Gastrocnemius medialis (tissue), 4 donors: ENCODE results near the gene NDNF. TPM values are rescaled to one million over a fixed set of nuclear protein-coding genes. Genes with fewer than 3 reads are reported as not detected.

Source experiments
- ATAC-seq, 2 donors: fragments of 150-250 bp; one replicate each; pipeline ENCODE4 v1.9.1; 2016
- DNase-seq, 2 donors: peaks; one replicate each; pipeline ENCODE4 v3.0.0-alpha.2; 2019
- H3K27ac ChIP-seq, 4 donors: fragments of 200-600 bp; sonication (generic); 1 replicate in 1 of 4; 2 replicates in 3 of 4; pipeline ENCODE4 v1.5.1; 2016 to 2018; ENCODE audit warnings: mild to moderate bottlenecking in 2 of 4, moderate library complexity in 1 of 4
- H3K27me3 ChIP-seq, 3 donors: fragments of 200-600 bp; sonication (generic) in 2 of 3; 1 replicate in 1 of 3; 2 replicates in 2 of 3; pipeline versions ENCODE4 v1.5.1 to v1.6.0; 2016 to 2019; ENCODE audit warnings: mild to moderate bottlenecking in 1 of 3, moderate library complexity in 1 of 3
- H3K36me3 ChIP-seq, 2 donors: fragments of 200-600 bp; sonication (generic) in 1 of 2; one replicate each; pipeline ENCODE4 v1.5.1; 2017 to 2018
- H3K4me1 ChIP-seq, 2 donors: fragments of 200-600 bp; sonication (generic) in 1 of 2; one replicate each; pipeline ENCODE4 v1.5.1; 2016 to 2017; ENCODE audit warnings: mild to moderate bottlenecking in 2 of 2
- H3K4me3 ChIP-seq, 4 donors: fragments of 200-600 bp; sonication (generic) in 3 of 4; 1 replicate in 1 of 4; 2 replicates in 3 of 4; pipeline ENCODE4 v1.5.1; 2016 to 2019; ENCODE audit warnings: mild to moderate bottlenecking in 2 of 4
- H3K9me3 ChIP-seq, 3 donors: fragments of 200-600 bp; sonication (generic) in 2 of 3; 1 replicate in 1 of 3; 2 replicates in 2 of 3; pipeline ENCODE4 v1.5.1; 2016 to 2019
- POLR2A ChIP-seq, 2 donors: fragments of 450-650 bp; IDR thresholded peaks; one replicate each; pipeline ENCODE4 v1.6.1; 2017; ENCODE audit warnings: antibody characterized with exemption in 2 of 2, mild to moderate bottlenecking in 2 of 2, moderate library complexity in 2 of 2
- in situ Hi-C, 4 donors: fragments of 200-750 bp; cut with MboI; loops; one replicate each; pipeline versions ENCODE4 v1.15.0 to v1.8.0; 2017; ENCODE audit warnings: low sequenced_read_pairs in 4 of 4
- intact Hi-C: fragments of 100-400 bp; cut with DNase I; formaldehyde crosslinking; loops from one replicate; pipeline ENCODE4 v1.15.1; 2023; ENCODE audit warnings: low total_unique reads
- total RNA-seq, 4 donors: library from RNA; depleted of rRNA; stranded (reverse); fragments of >200 nt; gene quantifications; one replicate each; pipeline versions ENCODE4 v1.1.0 to v1.2.3, GENCODE V29; 2016
- TF ChIP-seq, protein P1 (sequence below), 5 experiments: fragments of 450-650 bp in 3 of 5; fragments of 200-600 bp in 2 of 5; sonication (generic) in 2 of 5; IDR thresholded peaks in 4 of 5; conservative IDR thresholded peaks in 1 of 5; 1 replicate in 4 of 5; 2 replicates in 1 of 5; pipeline ENCODE4 v1.5.1; 2016 to 2019; ENCODE audit warnings: antibody characterized with exemption in 5 of 5, mild to moderate bottlenecking in 3 of 5, moderate library complexity in 3 of 5

NDNF gene
- total RNA-seq, 4 donors from 2014 or later: 2.6 to 8.1 (median 4.5) TPM

DNA sequence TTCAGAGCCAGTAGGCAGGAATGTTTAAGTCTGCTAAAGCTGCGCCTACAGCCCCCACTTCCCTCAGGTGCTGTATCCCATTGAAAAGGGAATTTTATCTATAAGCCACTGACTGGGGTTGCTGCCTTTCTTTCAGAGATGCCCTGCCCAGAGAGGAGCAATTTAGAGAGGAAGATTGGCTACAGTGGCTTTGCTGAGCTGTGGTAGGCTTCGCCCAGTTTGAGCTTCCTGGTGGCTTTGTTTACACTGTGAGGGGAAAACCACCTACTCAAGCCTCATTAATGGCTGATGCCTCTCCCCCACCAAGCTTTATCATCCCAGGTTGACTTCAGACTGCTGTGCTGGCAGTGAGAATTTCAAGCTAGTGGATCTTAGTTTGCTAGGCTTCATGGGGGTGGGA lies 82.1 kb downstream of the NDNF start:
- ATAC-seq: no peak
- H3K36me3 ChIP-seq: no peaks in the 10 kb centered on the region
- H3K4me3 ChIP-seq: no peak overlapping the region
- no peaks in the 10 kb centered on the region for H3K9me3 ChIP-seq
- in situ Hi-C loops: no loop called here
- TF ChIP-seq POLR2A (IDR thresholded peaks at IDR 0.05): no peak
- TF ChIP-seq, protein P1, sequence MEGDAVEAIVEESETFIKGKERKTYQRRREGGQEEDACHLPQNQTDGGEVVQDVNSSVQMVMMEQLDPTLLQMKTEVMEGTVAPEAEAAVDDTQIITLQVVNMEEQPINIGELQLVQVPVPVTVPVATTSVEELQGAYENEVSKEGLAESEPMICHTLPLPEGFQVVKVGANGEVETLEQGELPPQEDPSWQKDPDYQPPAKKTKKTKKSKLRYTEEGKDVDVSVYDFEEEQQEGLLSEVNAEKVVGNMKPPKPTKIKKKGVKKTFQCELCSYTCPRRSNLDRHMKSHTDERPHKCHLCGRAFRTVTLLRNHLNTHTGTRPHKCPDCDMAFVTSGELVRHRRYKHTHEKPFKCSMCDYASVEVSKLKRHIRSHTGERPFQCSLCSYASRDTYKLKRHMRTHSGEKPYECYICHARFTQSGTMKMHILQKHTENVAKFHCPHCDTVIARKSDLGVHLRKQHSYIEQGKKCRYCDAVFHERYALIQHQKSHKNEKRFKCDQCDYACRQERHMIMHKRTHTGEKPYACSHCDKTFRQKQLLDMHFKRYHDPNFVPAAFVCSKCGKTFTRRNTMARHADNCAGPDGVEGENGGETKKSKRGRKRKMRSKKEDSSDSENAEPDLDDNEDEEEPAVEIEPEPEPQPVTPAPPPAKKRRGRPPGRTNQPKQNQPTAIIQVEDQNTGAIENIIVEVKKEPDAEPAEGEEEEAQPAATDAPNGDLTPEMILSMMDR (IDR thresholded peaks at IDR 0.05 in 4 of 5, conservative IDR thresholded peaks at IDR 0.05 in 1 of 5): no peak
- intact Hi-C loops: no loop called here
- H3K27ac ChIP-seq: no peak overlapping the region
- no peaks in the 10 kb centered on the region for H3K4me1 ChIP-seq
- DNase-seq: no peak
- no peaks in the 10 kb centered on the region for H3K27me3 ChIP-seq

Other genes starting within 250 kb of the NDNF start
- 1 to 10 TPM; 1.3 to 2.3 (median 1.6) TPM for gene PRDM5, start 149.8 kb downstream of the NDNF start, total RNA-seq
- gene TNIP3, start 91.8 kb upstream of the NDNF start, total RNA-seq: not detected